Sigmoid colon (tissue), 4 donors: ENCODE data around the gene GALK1.

Experiments used
- CTCF ChIP-seq, 4 experiments: fragments of 450-650 bp in 3 of 4; fragments of 200-600 bp in 1 of 4; IDR thresholded peaks; one replicate each; pipeline ENCODE4 v1.5.1; 2016 to 2019; ENCODE audit warnings: antibody characterized with exemption in 4 of 4, mild to moderate bottlenecking in 3 of 4, moderate library complexity in 2 of 4
- EP300 ChIP-seq, 4 donors: sonication (generic); formaldehyde crosslinking; IDR thresholded peaks; one replicate each; pipeline ENCODE4 v1.6.1; 2017; ENCODE audit warnings: antibody characterized with exemption in 4 of 4
- POLR2A ChIP-seq, 2 donors: fragments of 450-650 bp; IDR thresholded peaks; one replicate each; pipeline ENCODE4 v1.6.1; 2016; ENCODE audit warnings: antibody characterized with exemption in 2 of 2, mild to moderate bottlenecking in 2 of 2, moderate library complexity in 2 of 2
- POLR2AphosphoS5 ChIP-seq, 4 donors: sonication (generic); formaldehyde crosslinking; IDR thresholded peaks; one replicate each; pipeline ENCODE4 v1.6.1; 2017; ENCODE audit warnings: antibody characterized with exemption in 4 of 4

GRCh38 chr17:75814021-75814395 lies 49.0 kb upstream of the GALK1 start:
- TF ChIP-seq CTCF (IDR thresholded peaks at IDR 0.05) (no peak), POLR2A (IDR thresholded peaks at IDR 0.05) (no peak), EP300 (IDR thresholded peaks at IDR 0.05) (no peak), POLR2AphosphoS5 (IDR thresholded peaks at IDR 0.05) (no peak)
